ENCODE data around the gene MLYCD.

DNA sequence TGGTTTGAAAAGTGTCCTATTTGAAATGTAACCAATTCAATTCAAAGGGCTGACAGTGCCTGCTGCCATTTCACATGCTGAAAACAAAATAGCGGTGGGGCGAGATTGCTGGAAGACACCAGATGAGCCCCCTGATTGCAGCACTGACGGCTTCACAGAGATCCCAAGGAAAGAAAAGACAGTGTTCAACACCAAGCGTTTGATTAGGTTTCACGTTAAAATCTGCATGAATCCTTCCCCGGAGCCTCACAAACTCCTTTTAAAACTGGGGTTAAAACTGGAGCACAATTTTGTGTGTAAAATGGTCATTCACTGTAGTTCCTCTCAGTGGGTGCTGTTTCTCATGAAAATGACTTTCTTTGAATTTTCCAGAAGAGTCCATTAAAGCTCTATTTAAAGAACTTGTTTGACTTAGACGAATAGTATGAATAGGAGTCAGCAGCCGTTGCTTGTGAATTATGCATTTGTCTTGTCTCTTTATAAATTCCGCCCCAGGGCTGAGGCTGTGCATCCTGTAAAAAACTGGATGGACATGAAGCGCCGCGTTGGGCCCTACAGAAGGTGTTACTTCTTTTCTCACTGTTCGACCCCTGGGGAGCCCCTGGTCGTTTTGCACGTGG, 8.8 kb downstream of the MLYCD start:
- TF ChIP-seq, protein P1, sequence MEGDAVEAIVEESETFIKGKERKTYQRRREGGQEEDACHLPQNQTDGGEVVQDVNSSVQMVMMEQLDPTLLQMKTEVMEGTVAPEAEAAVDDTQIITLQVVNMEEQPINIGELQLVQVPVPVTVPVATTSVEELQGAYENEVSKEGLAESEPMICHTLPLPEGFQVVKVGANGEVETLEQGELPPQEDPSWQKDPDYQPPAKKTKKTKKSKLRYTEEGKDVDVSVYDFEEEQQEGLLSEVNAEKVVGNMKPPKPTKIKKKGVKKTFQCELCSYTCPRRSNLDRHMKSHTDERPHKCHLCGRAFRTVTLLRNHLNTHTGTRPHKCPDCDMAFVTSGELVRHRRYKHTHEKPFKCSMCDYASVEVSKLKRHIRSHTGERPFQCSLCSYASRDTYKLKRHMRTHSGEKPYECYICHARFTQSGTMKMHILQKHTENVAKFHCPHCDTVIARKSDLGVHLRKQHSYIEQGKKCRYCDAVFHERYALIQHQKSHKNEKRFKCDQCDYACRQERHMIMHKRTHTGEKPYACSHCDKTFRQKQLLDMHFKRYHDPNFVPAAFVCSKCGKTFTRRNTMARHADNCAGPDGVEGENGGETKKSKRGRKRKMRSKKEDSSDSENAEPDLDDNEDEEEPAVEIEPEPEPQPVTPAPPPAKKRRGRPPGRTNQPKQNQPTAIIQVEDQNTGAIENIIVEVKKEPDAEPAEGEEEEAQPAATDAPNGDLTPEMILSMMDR (optimal IDR thresholded peaks at IDR 0.05 in 1 of 3, IDR thresholded peaks at IDR 0.05 in 1 of 3, conservative IDR thresholded peaks at IDR 0.05 in 1 of 3; ENCODE audit: extremely low read depth in 1 of 3, insufficient read depth in 2 of 3, low read length in 3 of 3), result no peak
- no peak for TF ChIP-seq EZH2 (IDR thresholded peaks at IDR 0.05; ENCODE audit: low read length)
